Measurements from ENCODE around the gene GRM4.

DNA sequence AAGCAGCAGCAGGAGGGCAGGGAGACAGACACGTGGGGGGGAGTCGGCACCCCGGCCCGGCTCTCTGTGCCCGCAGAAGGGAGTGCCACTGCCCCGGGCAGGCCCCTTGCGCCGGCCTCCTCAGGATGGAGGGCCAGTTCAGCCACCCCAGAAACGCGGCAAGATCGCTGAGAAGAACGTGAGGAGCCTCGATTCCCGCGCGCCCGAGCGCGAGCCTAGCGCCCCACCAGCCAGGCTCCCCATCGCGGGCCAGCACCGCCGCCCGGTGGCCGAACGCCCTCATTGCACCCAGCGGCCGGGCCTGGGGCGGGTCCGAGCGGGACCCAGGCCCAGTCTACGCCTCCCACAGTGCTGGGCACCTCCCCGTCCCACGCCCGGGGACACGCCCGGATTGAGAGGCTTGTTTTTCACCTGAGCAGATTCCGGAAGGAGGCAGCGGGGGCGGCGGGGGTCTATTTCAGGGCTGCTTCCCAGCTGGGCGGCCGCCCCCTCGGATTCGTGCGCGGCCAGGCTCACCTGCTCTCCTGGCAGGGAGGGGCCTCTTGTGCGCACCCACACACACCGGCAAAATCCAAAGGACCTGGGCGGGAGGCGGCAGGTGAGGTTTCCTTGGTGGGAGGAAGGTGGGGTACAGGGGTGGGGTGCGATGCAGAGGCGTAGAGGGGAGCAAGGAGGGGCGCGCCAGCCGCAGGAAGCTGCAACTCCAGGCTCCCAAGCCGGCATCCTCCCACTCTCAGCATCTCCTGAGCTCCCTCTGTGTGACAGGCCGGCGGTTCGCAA is 9.0 kb upstream of the GRM4 start:
- TF ChIP-seq, protein P1, sequence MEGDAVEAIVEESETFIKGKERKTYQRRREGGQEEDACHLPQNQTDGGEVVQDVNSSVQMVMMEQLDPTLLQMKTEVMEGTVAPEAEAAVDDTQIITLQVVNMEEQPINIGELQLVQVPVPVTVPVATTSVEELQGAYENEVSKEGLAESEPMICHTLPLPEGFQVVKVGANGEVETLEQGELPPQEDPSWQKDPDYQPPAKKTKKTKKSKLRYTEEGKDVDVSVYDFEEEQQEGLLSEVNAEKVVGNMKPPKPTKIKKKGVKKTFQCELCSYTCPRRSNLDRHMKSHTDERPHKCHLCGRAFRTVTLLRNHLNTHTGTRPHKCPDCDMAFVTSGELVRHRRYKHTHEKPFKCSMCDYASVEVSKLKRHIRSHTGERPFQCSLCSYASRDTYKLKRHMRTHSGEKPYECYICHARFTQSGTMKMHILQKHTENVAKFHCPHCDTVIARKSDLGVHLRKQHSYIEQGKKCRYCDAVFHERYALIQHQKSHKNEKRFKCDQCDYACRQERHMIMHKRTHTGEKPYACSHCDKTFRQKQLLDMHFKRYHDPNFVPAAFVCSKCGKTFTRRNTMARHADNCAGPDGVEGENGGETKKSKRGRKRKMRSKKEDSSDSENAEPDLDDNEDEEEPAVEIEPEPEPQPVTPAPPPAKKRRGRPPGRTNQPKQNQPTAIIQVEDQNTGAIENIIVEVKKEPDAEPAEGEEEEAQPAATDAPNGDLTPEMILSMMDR (IDR thresholded peaks at IDR 0.05; ENCODE audit: insufficient read depth, low read length, poor library complexity, severe bottlenecking): peak; percentile 99
- TF ChIP-seq EZH2phosphoT487 (conservative IDR thresholded peaks at IDR 0.05; ENCODE audit: low read length): no peak

Measured in SU-DHL-6 (cell line).